CD1c-positive myeloid dendritic cell (primary cell): ENCODE results near the gene PSMA2.
A peak's percentile ranks its signal among the peaks of the same experiment; 100 is the strongest.

Experiments used
- DNase-seq: peaks from one replicate; pipeline ENCODE4 v3.0.0-alpha.2; 2016; ENCODE audit errors: extremely low spot score

PSMA2 gene

GRCh38 chr7:42940985-42941847 lies 9.2 kb upstream of the PSMA2 start:
- peak; percentile 76 for DNase-seq

GRCh38 chr7:42939457-42940240 lies 7.7 kb upstream of the PSMA2 start:
- DNase-seq: no peak

GRCh38 chr7:42935861-42936260 lies 3.9 kb upstream of the PSMA2 start:
- DNase-seq: no peak

- no peak for DNase-seq
Measured at GRCh38 chr7:42934291-42934690, 2.3 kb upstream of the PSMA2 start.

- no peak for DNase-seq
Measured at GRCh38 chr7:42932811-42933591, 1.0 kb upstream of the PSMA2 start.

GRCh38 chr7:42931447-42931833 lies 534 bp downstream of the PSMA2 start:
- peak; percentile 37 for DNase-seq

- no peak for DNase-seq
Measured at GRCh38 chr7:42930889-42931288, 1.1 kb downstream of the PSMA2 start.

- no peak for DNase-seq
Measured at GRCh38 chr7:42929449-42929848, 2.5 kb downstream of the PSMA2 start.

- DNase-seq: no peak
Measured at GRCh38 chr7:42928754-42929153, 3.2 kb downstream of the PSMA2 start.

GRCh38 chr7:42926204-42926603 lies 5.8 kb downstream of the PSMA2 start:
- peak; percentile 38 for DNase-seq

- DNase-seq: no peak
Measured at GRCh38 chr7:42925630-42926029, 6.3 kb downstream of the PSMA2 start.

GRCh38 chr7:42924223-42924838 lies 7.6 kb downstream of the PSMA2 start:
- no peak for DNase-seq

GRCh38 chr7:42922017-42922753 lies 9.8 kb downstream of the PSMA2 start:
- DNase-seq: no peak

GRCh38 chr7:42915356-42915755 lies 16.6 kb downstream of the PSMA2 start:
- no peak for DNase-seq

- DNase-seq: peak; percentile 25
Measured at GRCh38 chr7:42914421-42915045, 17.4 kb downstream of the PSMA2 start.

- DNase-seq: no peak
Measured at GRCh38 chr7:42914009-42914408, 18.0 kb downstream of the PSMA2 start.

- no peak for DNase-seq
Measured at GRCh38 chr7:42913591-42913990, 18.4 kb downstream of the PSMA2 start.

GRCh38 chr7:42911454-42912447 lies 20.2 kb downstream of the PSMA2 start, which contains the start of gene C7orf25:
Gene C7orf25 (minus strand): TSS chr7:42912070. CDS start chr7:42910900, 1,170 bp downstream.
- peak; percentile 97 for DNase-seq

- DNase-seq: no peak
Measured at GRCh38 chr7:42910306-42910705, 21.7 kb downstream of the PSMA2 start.
